ENCODE measurements around the gene ANKRD36.
"Not testable (repeated sequence)": the region's sequence is repeated elsewhere in the genome, so short reads cannot be mapped to it uniquely, and the experiment has no call there.

ANKRD36 gene

DNA sequence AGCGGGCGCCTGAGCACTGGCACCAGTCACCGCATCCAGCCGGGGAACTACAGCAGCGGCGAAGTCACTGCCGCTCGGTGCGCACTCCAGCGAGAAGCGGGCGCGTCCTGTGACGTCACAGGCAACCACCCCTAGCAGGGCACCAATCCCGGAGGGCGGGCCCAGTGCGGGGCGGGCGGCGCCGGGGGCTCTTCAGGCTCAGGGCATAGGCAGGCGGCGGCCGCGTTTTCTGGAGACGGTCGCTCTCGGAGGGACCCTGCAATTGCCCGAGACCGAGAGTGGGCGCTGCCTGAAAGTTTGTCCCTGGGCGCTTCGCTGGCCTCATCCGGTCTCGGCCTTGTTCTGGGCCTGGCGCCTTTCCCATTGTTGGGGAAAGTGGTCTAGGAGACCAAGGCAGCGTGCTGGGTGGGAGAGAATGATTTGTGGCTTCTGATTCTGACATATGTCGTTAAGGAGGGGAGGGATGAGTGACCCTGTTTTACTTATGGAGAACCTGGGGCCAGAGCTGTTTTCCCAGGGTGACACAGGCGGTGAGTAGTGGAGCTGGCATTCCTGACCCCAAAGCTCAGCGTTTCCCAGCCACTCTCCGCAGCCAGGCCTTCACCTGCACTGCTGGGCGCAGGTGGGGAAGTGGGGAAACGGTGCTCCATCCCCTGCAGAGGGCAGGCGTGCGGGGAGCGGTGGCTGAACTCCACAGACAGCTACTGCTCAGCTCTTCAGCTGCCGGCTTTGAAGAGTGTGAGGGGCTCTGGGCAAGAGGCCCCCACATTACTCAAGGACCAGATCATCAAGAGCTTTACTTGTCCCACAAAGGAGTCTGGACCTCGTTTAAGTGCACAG lies 18.0 kb upstream of the ANKRD36 start, which contains the start of gene FAHD2B:
FAHD2B (minus strand) TSS at position 111 of the 840 bp plus-strand sequence. CDS start 3,176 bp downstream, outside the sequence.
- H3K4me3 ChIP-seq (ENCODE audit: low read depth, low read length) = peak within 1 kb of the TSS; percentile 47
- DNase-seq (ENCODE audit: low read depth) = peak; percentile 52

GRCh38 chr2:97095661-97096060 lies 17.3 kb upstream of the ANKRD36 start:
- TF ChIP-seq, protein P1, sequence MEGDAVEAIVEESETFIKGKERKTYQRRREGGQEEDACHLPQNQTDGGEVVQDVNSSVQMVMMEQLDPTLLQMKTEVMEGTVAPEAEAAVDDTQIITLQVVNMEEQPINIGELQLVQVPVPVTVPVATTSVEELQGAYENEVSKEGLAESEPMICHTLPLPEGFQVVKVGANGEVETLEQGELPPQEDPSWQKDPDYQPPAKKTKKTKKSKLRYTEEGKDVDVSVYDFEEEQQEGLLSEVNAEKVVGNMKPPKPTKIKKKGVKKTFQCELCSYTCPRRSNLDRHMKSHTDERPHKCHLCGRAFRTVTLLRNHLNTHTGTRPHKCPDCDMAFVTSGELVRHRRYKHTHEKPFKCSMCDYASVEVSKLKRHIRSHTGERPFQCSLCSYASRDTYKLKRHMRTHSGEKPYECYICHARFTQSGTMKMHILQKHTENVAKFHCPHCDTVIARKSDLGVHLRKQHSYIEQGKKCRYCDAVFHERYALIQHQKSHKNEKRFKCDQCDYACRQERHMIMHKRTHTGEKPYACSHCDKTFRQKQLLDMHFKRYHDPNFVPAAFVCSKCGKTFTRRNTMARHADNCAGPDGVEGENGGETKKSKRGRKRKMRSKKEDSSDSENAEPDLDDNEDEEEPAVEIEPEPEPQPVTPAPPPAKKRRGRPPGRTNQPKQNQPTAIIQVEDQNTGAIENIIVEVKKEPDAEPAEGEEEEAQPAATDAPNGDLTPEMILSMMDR (conservative IDR thresholded peaks at IDR 0.05; ENCODE audit: low read depth, low read length) = no peak
- no peak for DNase-seq (ENCODE audit: low read depth)
- H3K4me3 ChIP-seq (ENCODE audit: low read depth, low read length) = no peak overlapping the region

DNA sequence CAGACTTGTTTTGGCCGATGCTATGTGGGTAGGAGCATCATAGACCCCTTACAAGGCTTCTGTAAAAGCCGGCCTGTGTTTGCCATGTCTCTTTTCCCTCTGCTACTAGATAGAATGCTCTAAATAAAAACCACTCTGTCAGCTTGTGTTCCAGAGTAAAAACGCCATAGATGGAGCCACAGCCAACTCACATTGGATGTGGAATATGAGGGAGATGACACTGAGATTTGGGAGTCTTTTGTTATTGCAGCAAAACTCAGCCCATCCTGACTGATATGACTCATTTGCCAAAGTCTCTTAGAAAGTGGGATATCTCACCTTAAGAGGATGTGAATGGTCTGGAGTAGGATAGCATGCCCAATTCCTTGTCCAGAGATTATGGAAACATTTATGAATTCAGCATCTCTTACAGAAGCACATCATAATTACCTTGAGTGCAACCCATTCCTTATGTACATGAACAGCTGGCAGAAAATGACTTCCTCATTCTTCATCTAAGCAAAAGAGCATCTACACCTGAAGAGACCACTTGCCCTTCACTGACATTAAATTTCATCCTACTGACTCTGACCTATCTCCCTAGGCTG lies 14.1 kb upstream of the ANKRD36 start:
- H3K4me3 ChIP-seq (ENCODE audit: low read depth, low read length); DNase-seq (ENCODE audit: low read depth): not testable (repeated sequence)

- DNase-seq (ENCODE audit: low read depth); H3K4me3 ChIP-seq (ENCODE audit: low read depth, low read length): not testable (repeated sequence)
Measured at GRCh38 chr2:97106878-97107277, 6.1 kb upstream of the ANKRD36 start.

DNA sequence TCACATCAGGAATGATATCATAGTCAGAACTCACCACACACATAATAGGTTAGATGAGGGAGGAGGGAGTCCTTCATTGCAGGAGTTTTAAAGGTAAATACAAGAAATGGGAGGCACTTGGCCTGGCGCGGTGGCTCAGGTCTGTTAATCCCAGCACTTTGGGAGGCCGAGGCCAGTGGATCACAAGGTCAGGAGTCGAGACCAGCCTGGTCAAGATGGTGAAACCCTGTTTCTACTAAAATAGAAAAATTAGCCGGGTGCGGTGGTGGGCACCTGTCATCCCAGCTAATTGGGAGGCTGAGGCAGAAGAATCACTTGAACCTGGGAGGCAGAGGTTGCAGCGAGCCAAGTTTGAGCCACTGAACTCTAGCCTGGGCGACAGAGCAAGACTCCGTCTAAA lies 1.7 kb upstream of the ANKRD36 start:
- not testable (repeated sequence) for H3K4me3 ChIP-seq (ENCODE audit: low read depth, low read length)

DNA sequence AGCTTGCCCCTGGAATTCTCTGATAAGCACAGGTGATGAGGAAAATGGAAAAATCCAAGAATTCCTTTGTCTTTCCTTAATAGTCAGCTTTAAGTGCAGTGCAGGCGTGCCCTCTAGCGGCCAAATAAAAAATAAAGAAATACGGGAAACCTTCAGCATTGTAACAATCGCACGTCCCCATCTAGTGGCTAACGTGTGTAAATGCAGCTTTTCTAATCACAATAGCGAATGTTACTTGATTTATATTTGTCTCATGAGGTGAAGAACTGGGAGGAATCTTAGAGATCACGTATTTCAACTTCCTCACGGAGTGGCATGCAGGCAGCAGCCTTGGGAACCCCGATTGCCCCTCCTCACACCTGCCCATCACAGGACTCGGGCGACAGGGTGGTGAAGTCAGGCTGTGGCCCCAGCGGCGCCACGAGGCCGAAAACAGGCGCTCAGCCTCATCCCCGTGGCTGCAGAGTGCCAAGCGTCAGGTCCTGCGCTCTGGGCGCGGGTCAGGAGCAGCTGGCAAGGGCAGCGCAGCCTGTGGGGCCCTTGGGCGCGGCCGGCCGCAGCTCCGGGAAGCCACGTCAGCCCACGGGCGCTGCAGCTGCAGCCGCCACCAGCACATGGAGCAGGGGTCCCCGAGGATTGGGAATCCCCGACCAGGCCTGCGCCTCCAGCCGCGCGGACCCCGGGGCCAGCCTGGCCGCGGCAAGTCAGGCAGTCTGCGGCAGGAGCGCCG lies 468 bp upstream of the ANKRD36 start:
- peak; percentile 57 for DNase-seq (ENCODE audit: low read depth)
- TF ChIP-seq, protein P1 (conservative IDR thresholded peaks at IDR 0.05; ENCODE audit: low read depth, low read length) = peak; percentile 67
- peak overlapping the region; percentile 73 for H3K4me3 ChIP-seq (ENCODE audit: low read depth, low read length)

More for the DNA sequence above, 1.7 kb upstream of the ANKRD36 start:
- DNase-seq (ENCODE audit: low read depth) = not testable (repeated sequence)

- H3K4me3 ChIP-seq (ENCODE audit: low read depth, low read length) = peak overlapping the region; percentile 73
- DNase-seq (ENCODE audit: low read depth) = not testable (repeated sequence)
Measured at GRCh38 chr2:97113882-97114255, 916 bp downstream of the ANKRD36 start.

DNA sequence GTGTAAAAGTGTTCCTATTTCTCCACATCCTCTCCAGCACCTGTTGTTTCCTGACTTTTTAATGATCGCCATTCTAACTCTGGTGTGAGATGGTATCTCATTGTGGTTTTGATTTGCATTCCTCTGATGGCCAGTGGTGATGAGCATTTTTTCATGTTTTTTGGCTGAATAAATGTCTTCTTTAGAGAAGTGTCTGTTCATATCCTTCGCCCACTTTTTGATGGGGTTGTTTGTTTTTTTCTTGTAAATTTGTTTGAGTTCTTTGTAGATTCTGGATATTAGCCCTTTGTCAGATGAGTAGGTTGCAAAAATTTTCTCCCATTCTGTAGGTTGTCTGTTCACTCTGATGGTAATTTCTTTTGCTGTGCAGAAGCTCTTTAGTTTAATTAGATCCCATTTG lies 16.1 kb downstream of the ANKRD36 start:
- not testable (repeated sequence) for H3K4me3 ChIP-seq (ENCODE audit: low read depth, low read length); DNase-seq (ENCODE audit: low read depth)

DNA sequence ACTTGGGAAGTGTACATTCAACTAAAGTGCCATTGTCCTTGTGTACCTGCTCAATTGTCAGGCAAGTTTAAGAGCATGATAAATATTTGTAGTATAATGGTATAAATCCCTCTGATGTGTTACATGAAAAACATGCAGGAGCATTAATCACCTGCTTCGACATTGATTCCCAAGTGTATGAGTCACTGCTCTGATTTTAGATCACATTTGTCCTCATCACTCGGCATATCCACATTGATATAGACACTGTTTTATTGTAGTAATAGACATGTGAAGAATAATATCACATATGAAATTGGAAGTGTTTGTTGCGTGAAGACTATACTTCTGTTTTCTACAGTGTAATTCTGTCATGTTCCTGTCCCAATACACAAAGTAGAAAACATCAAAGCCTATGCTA lies 31.1 kb downstream of the ANKRD36 start:
- not testable (repeated sequence) for H3K4me3 ChIP-seq (ENCODE audit: low read depth, low read length); DNase-seq (ENCODE audit: low read depth)

- H3K4me3 ChIP-seq (ENCODE audit: low read depth, low read length); DNase-seq (ENCODE audit: low read depth): not testable (repeated sequence)
Measured at GRCh38 chr2:97166548-97166947, 53.6 kb downstream of the ANKRD36 start.

- not testable (repeated sequence) for H3K4me3 ChIP-seq (ENCODE audit: low read depth, low read length); DNase-seq (ENCODE audit: low read depth)
Measured at GRCh38 chr2:97167938-97168337, 55.0 kb downstream of the ANKRD36 start.

- DNase-seq (ENCODE audit: low read depth); H3K4me3 ChIP-seq (ENCODE audit: low read depth, low read length): not testable (repeated sequence)
Measured at GRCh38 chr2:97168583-97168982, 55.6 kb downstream of the ANKRD36 start.

DNA sequence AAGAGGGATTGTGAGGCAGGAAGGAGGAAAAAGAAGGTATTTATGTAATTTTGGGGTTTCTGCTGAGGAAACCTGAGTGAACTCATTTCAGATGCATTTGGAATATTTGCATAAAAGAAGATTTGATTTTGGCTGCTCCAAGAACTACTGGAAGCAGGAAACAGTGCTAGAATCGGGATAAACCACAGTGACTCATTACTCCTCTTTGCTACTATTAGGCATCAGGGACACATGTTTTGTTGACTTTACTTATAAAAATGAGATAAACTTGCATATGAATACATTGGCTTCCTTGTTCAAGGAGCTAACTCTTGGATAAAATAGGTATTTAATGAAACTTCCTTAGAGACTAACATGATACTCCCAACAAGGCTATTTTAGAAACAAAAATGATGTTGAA lies 67.4 kb downstream of the ANKRD36 start:
- H3K4me3 ChIP-seq (ENCODE audit: low read depth, low read length) = not testable (repeated sequence)
- peak; percentile 43 for DNase-seq (ENCODE audit: low read depth)

DNA sequence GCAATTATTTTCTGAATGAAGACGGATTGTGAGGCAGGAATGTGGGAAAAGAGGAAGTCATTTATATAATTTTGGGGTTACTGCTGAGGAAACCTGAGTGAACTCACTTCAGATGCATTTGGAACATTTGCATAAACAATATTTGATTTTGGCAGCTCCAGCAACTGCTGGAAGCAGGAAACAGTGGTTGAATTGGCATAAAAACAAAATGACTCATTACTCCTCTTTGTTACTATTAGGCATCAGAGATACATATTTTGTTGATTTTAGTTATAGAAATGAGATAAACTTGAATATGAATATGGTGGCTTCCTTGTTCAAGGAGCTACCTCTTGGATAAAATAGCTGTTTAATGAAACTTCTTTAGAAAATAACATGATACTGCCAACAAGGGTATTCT lies 82.4 kb downstream of the ANKRD36 start:
- H3K4me3 ChIP-seq (ENCODE audit: low read depth, low read length) = not testable (repeated sequence)
- peak; percentile 67 for DNase-seq (ENCODE audit: low read depth)

GRCh38 chr2:97197251-97197650 lies 84.3 kb downstream of the ANKRD36 start:
- not testable (repeated sequence) for H3K4me3 ChIP-seq (ENCODE audit: low read depth, low read length)
- DNase-seq (ENCODE audit: low read depth) = peak; percentile 7

- H3K4me3 ChIP-seq (ENCODE audit: low read depth, low read length) = not testable (repeated sequence)
- peak; percentile 5 for DNase-seq (ENCODE audit: low read depth)
Measured at GRCh38 chr2:97200887-97201286, 87.9 kb downstream of the ANKRD36 start.

All from choroid plexus epithelial cell (primary cell).